A204.1 (cell line): ENCODE data around the gene BLM.
"Not testable (repeated sequence)": the region's sequence is repeated elsewhere in the genome, so short reads cannot be mapped to it uniquely, and the experiment has no call there.

Experiments
- FAIRE-seq: peaks from 2 replicates; lab custom pipeline; 2012; peaks lifted over from hg19 to GRCh38; lab: Jason Lieb, UNC

BLM gene

DNA sequence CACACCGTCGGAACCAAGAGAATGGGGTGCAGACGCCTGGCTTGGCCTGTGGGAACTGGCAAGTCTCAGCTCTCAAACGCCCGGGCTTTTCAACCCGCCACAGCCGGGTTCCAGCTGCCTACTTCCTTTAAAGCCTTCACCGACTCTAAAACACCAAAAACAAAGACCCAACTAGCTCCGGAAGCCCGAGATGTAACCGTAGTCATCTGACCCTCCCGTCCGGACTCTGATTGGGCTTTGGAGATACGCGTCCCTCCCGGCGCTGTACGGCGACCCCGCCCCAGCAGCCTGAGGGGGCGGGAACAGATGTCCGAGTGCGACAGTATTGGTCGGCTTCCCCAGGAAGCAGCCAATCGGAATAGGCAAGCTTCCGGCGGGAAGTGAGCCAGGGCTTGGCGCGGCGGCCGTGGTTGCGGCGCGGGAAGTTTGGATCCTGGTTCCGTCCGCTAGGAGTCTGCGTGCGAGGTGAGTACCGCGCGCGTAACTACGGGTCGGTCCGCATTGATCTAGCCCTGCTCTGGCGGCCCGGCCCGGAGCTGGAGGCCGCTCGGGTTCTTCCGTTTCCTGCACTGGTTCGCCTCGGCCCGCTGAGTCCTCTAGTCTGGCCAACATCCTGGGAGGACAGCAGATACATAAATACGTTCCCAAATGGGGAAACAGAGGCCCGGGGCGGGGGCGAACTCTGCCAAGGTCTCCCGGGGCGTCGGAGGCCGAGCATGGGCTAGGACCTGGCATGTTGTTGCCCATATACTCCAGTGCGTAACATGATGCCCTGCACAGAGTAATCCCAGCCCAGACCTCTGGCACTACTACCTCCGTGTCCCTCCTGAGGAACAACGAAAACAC is at the start of gene BLM:
BLM (plus strand) TSS at position 371 of the 846 bp plus-strand sequence. CDS start 30,047 bp downstream, outside the sequence.
- peak; percentile 97 for FAIRE-seq

DNA sequence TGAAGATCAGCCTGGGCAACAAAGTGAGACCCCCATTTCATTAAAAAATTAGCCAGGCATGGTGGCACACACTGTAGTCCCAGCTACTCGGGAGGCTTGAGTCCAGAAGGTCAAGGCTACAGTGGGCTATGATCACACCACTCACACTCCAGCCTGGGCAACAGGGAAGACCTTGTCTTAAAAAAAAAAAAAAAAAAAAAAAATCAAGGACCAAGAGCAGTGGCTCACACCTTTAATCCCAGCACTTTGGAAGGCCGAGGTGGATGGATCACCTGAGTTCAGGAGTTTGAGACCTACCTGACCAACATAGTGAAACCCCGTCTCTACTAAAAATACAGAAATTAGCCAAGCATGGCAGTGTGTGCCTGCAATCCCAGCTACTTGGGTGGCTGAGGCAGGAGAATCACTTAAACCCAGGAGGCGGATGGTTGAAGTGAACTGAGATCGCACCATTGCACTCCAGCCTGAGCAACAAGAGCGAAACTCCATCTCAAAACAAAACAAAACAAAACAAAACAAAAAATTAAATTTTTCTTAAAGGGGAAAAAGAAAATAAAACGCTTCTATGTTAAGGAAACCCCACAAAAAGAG is 49.3 kb upstream of the BLM start:
- FAIRE-seq = not testable (repeated sequence)

- FAIRE-seq = not testable (repeated sequence)
Observed at GRCh38 chr15:90670631-90671030, 46.5 kb upstream of the BLM start.

- no peak for FAIRE-seq
Observed at GRCh38 chr15:90671216-90671615, 45.9 kb upstream of the BLM start.

DNA sequence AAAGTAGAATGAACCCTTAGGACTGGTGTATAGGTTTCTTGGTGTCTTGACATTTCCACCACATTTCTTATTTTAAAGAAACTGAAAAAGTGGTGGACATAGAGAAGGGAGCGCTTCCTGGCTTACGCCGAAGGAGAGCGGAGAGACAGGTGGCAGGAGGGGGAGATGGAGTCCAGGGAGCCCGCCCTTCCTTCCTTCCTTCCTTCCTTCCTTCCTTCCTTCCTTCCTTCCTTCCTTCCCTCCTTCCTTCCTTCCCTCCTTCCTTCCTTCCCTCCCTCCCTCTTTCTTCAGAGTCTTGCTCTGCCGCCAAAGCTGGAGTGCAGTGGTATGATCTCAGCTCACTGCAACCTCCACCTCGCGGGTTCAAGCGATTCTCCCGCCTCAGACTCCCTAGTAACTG is 43.8 kb upstream of the BLM start:
- not testable (repeated sequence) for FAIRE-seq

DNA sequence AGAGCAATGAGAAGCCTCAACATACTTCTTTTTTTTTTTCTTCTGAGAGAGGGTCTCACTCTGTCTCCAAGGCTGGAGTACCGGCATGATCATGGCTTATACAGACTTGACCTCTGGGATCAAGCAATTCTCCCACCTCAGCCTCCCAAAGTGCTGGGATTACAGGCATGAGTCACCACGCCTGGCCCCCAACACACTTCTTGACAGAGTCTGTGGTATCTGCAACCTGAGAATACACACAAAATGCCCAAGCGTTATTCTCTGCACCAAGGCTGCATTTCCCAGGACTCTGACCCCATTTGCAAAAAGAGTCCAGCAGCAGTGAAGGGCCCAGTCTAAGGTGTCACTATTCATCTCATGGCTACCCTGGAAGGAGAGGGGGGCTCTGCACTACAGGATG is 42.7 kb upstream of the BLM start:
- FAIRE-seq = no peak

- FAIRE-seq = no peak
Observed at GRCh38 chr15:90675464-90675863, 41.7 kb upstream of the BLM start.

DNA sequence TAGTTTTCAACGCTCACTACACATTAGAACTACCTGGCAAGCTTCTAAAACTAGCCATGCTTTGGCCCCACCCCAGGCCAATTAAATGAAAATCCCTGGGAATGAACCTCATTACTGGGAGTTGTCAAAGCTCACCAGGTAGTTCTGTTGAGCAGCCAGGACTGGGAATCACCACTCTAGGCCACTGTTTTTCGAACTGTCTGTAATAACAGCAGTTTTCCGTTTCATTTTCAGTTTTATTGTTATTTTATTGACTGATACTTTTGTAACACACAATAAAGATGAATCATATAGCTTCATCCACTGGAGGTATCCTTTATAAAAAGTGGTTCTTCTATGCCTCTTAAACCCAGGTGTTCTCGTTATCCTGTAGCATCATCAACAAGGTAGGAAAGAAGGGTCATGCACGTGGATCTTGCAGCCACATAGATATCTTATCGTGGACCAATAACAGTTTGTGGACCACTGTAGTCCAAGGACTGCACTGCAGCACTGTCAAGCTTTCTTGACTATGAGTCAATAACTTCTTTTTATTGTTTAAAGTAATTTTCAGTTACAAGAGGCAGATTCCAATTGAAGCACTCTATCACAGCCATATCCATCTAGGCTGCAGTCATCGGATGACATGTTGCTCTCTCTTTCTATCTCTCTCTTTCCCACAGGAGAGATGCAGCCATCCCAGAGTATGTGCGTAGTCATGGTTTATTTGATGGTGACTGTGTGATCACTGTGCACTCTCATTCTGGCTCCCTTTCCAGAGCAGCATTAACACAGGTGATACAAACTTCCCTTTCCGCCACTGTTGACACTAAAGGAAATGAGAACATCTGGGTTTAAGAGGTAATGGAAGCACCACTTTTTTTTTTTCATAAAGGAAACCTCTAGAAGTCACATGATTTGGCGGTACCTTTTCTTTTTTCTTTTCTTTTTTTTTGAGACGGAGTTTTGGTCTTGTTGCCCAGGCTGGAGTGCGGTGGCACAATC is 39.0 kb upstream of the BLM start:
- no peak for FAIRE-seq

DNA sequence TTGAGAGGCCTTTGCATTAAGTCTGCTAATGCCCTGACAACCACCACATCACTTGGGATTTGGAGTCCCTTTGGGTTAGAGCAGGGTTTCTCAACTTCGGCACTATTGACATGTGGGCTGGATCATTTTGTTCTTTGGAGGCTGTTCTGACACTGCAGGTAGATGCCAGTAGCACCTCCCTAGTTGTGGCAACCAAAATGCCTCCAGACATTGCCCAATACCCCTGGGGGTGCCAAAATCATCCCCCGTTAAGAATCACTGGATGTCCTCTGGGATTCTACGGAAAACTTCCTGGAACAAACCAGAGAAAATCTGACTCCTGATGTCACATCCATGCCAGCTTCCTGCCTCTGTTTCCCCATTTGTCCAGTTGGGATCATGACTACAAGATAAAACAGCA is 37.2 kb upstream of the BLM start:
- no peak for FAIRE-seq

GRCh38 chr15:90680371-90680935 is 36.7 kb upstream of the BLM start:
- FAIRE-seq = no peak

- no peak for FAIRE-seq
Observed at GRCh38 chr15:90681056-90681455, 36.1 kb upstream of the BLM start.

GRCh38 chr15:90681480-90681879 is 35.7 kb upstream of the BLM start:
- no peak for FAIRE-seq

- no peak for FAIRE-seq
Observed at GRCh38 chr15:90683371-90683770, 33.8 kb upstream of the BLM start.

DNA sequence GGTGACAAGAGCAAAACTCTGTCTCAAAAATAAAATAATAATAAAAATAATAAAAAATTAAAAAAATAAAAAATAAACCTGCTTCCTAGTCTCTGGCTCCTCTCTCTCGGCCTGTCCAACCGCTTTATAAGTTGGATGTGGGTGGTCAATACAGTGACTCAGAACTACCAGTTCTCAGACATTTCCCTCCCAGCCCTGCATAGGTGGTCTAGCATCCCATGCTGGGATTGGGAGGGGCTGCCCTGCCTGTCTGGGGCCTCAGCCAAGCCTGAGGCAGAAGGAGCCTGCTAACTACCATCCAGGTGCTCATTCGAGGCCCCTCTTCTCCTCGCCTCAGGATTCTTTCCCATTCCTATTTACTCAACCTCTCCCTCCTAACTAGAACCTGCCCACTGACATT is 33.3 kb upstream of the BLM start:
- no peak for FAIRE-seq

GRCh38 chr15:90684281-90684680 is 32.9 kb upstream of the BLM start:
- no peak for FAIRE-seq

DNA sequence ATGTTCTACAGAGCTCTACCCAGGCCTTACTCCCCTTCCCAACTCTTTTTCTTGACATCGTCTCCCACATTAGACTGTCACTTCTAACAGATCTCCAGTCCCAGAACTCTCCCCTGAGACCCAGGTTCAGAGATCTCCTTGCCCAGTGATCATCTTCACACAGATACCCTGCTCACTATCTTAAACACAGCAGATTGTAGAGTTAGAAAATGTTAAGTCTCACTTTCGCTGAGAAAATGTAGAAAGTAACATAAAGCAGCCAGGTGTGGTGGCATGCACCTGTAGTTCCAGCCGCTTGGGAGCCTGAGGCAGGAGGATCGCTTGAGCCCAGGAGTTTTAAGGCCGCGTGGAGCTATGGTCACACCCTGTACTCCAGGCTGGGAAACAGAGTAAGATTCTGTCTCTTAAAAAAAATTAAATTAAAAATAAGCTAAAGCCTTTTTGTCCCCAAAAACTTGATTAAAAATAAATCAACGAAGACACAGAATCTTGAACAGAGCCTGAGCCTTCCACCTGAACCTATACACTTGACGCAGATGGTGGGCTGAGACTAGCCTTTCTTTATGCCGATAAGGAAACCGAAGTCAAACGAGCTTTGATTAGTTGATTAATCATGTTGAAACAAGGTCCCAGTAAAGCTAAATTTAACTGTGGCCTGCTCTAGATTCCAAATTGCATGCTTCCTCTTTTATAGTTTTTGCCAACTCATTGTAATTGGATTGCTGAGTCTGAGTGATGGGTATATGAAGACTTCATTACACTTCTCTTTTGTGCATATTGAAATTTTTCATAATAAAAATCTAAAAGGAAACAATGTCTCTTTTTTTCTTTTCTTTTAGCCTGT is 31.3 kb upstream of the BLM start:
- FAIRE-seq = no peak

DNA sequence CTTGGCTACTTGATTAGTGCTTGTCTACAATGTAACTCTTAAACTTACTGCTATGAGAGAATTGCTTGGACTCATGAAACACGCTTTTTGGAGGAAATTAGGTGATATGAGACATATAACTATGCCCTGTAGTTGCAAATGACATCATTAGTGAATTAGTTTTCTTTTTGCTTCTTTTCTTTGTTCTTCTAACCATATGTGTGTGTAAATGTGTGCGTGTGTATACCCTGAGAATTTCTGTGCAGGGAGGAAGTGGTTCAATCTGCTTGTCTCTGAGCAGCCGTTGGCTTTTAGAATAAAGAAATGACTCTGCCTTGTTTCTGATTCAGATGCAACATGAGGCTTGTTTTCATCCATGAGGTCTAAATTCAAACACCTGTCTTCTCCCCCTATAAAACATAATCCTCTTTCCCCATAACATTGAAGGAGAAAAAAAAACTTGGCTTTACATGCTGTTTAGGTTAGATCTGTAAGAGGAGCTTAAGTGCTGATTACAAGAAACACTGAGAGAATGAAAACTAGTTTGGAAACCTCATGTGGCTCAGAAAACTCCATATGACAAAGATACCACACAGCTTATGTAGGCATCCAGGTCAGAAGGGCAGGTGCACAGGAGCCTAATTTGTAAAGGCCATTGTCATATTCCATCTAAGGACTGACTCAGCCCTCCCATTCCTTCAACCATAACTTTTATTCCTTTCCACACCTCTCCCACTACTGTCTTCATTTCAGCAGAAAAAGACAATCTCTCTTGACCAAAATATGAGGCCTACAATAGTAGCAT is 30.5 kb upstream of the BLM start:
- no peak for FAIRE-seq

GRCh38 chr15:90689326-90689961 is 27.7 kb upstream of the BLM start:
- not testable (repeated sequence) for FAIRE-seq

DNA sequence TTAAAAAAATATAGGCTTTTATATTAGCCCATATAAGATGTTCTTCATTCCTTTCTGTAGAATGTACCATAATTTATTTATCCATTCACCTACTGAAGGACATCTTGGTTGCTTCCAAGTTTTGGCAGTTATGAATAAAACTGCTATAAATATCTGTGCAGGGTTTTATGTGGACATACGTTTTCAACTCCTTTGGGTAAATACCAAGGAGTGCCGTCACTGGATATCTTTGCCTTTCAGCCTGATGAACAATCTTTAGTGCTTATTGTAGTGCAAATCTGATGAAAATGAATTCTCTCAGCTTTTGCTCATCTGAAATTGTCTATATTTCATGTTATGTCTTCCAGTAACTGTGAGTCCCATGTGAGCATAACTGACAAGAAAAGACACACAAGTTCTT is 26.6 kb upstream of the BLM start:
- no peak for FAIRE-seq

- no peak for FAIRE-seq
Observed at GRCh38 chr15:90691369-90691768, 25.8 kb upstream of the BLM start.
